ENCODE results near the gene AGGF1.
A peak's percentile ranks its signal among the peaks of the same experiment; 100 is the strongest.
"Not testable (repeated sequence)": the region's sequence is repeated elsewhere in the genome, so short reads cannot be mapped to it uniquely, and the experiment has no call there.

Gene AGGF1, protein sequence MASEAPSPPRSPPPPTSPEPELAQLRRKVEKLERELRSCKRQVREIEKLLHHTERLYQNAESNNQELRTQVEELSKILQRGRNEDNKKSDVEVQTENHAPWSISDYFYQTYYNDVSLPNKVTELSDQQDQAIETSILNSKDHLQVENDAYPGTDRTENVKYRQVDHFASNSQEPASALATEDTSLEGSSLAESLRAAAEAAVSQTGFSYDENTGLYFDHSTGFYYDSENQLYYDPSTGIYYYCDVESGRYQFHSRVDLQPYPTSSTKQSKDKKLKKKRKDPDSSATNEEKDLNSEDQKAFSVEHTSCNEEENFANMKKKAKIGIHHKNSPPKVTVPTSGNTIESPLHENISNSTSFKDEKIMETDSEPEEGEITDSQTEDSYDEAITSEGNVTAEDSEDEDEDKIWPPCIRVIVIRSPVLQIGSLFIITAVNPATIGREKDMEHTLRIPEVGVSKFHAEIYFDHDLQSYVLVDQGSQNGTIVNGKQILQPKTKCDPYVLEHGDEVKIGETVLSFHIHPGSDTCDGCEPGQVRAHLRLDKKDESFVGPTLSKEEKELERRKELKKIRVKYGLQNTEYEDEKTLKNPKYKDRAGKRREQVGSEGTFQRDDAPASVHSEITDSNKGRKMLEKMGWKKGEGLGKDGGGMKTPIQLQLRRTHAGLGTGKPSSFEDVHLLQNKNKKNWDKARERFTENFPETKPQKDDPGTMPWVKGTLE

DNA sequence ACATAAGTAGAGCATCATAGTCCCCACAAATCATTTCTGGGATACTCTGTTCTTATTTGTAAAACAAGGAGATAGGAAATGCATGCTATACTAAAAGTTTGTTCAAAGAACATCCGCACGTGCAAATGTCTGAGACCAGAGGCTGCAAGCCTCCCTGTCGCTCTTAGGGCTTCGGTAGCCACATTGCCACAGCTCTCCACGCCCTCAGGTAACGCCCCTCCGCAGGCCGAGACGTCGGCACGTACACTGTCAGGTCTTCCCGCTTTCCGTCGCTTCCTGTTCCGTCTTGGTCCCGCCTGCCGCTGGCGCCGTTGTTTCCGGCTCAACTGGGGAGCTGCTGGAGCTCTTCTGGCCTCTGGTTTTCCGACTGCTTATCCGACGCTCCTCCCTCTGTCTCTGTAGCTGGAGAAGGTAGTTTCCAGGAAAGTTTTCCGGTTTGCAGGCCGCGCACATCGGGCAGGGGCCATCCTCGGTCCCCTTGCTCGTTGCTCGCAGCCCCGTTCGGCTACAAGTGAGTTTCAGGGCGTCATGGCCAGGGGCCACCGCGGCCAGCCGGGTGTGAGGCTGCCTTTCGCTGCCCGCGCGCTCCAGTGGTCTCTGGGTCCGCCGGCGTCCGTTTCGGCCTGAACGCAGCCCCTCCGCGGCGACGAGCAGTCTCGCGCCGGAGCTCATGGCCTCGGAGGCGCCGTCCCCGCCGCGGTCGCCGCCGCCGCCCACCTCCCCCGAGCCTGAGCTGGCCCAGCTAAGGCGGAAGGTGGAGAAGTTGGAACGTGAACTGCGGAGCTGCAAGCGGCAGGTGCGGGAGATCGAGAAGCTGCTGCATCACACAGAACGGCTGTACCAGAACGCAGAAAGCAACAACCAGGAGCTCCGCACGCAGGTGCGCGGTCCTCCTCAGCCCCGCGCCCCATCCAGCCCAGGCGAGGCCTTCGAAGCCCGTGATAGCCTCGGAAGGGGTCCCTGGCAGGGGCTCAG lies at the start of gene AGGF1:
AGGF1 (plus strand) TSS at position 308 of the 975 bp plus-strand sequence; CDS start at position 671, 363 bp downstream.
- Histone ChIP-seq H3K9me3 (ENCODE audit: control insufficient read depth in 1 of 2, low read length in 2 of 2) (no peaks in the 10 kb centered on the region), H3K4me3 (ENCODE audit: low read depth in 1 of 2, low read length in 2 of 2) (peak within 1 kb of the TSS; percentile 84 to 91), H3K4me1 (ENCODE audit: control insufficient read depth in 1 of 2, insufficient read depth in 2 of 2, low read length in 2 of 2) (peaks cover 5 to 28% of the 10 kb centered on the region in 2 donors), H3K27ac (ENCODE audit: low read length) (peak within 1 kb of the TSS; percentile 72), H3K27me3 (ENCODE audit: low read depth, low read length) (no peaks in the 10 kb centered on the region), H3K36me3 (ENCODE audit: control insufficient read depth in 1 of 2, insufficient read depth in 2 of 2, low read length in 2 of 2) (peaks cover 7 to 10% of the 10 kb centered on the region in 2 donors)

DNA sequence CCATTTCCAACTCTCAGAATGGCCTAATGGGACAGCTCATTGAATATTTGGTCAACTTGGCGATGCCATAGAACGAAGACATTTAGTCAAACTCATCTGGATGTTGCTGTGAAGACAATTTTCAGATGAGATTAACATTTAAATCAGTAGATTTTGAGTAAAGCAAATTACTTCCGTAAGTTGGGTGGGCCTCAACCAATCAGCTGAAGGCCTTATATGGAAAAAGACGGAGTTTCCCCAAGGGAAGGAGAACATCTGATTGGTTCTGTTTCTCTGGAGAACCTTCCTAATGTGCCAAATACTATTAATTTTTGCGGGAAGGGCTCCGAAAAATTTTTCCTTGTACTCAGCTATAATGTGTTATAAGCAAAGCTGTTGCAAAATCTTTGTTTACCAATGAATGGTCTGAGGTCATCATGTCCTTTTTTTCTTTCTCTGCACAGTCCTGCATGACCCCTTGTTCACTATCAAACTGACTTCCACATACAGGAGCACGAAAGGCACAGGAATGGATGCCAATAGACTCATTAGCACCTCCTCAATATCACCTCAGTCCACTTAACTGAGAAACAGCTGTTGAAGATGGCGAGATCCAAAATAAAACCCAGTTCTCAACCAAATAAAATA lies 49.6 kb upstream of the AGGF1 start:
- no peaks in the 10 kb centered on the region for H3K9me3 ChIP-seq (ENCODE audit: control insufficient read depth in 1 of 2, low read length in 2 of 2)
- H3K27ac ChIP-seq (ENCODE audit: low read length), result no peak overlapping the region
- H3K4me3 ChIP-seq (ENCODE audit: low read depth in 1 of 2, low read length in 2 of 2), result no peak overlapping the region
- H3K27me3 ChIP-seq (ENCODE audit: low read depth, low read length), result no peaks in the 10 kb centered on the region
- no peaks in the 10 kb centered on the region for H3K4me1 ChIP-seq (ENCODE audit: control insufficient read depth in 1 of 2, insufficient read depth in 2 of 2, low read length in 2 of 2)
- H3K36me3 ChIP-seq (ENCODE audit: control insufficient read depth in 1 of 2, insufficient read depth in 2 of 2, low read length in 2 of 2), result no peaks in the 10 kb centered on the region

DNA sequence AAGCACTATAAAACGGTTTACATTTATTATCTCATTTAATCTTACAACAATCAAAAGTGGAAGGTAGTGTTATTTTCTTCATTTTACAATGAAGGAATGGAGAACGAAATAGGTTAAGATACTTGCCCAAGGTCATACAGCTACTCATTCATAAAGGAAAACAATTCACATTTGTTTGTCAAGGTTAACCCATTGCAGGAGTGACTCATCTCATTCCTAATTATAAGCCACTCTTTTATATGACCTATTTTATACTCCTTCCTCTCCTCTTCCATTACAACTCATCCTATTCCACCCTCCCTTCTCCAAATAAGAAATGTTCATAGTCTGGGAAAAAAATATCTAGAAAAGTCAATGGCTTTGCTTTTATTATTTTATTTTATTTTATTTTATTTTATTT lies 47.8 kb upstream of the AGGF1 start:
- Histone ChIP-seq H3K27me3 (ENCODE audit: low read depth, low read length) (no peaks in the 10 kb centered on the region), H3K4me3 (ENCODE audit: low read depth in 1 of 2, low read length in 2 of 2) (no peak overlapping the region), H3K9me3 (ENCODE audit: control insufficient read depth in 1 of 2, low read length in 2 of 2) (no peaks in the 10 kb centered on the region), H3K27ac (ENCODE audit: low read length) (no peak overlapping the region), H3K36me3 (ENCODE audit: control insufficient read depth in 1 of 2, insufficient read depth in 2 of 2, low read length in 2 of 2) (no peaks in the 10 kb centered on the region), H3K4me1 (ENCODE audit: control insufficient read depth in 1 of 2, insufficient read depth in 2 of 2, low read length in 2 of 2) (no peaks in the 10 kb centered on the region)

DNA sequence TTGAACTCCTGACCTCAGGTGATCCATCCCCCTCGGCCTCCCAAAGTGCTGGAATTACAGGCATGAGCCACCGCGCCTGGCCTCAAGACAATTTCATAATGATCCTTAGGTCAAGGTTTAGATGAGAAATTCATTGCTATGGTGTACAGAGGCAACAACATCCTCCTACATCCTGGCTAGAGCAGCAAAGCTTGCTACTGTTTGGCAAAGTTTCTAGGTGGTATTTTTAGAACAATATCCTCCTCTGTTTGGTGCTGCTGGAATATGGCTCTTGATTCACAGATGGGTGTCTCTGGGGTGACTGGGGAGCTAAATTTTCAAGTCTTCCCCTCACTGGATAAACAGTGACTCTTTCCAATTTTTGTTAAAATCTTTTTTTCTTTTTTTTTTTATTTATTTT lies 46.7 kb upstream of the AGGF1 start:
- no peaks in the 10 kb centered on the region for H3K9me3 ChIP-seq (ENCODE audit: control insufficient read depth in 1 of 2, low read length in 2 of 2)

DNA sequence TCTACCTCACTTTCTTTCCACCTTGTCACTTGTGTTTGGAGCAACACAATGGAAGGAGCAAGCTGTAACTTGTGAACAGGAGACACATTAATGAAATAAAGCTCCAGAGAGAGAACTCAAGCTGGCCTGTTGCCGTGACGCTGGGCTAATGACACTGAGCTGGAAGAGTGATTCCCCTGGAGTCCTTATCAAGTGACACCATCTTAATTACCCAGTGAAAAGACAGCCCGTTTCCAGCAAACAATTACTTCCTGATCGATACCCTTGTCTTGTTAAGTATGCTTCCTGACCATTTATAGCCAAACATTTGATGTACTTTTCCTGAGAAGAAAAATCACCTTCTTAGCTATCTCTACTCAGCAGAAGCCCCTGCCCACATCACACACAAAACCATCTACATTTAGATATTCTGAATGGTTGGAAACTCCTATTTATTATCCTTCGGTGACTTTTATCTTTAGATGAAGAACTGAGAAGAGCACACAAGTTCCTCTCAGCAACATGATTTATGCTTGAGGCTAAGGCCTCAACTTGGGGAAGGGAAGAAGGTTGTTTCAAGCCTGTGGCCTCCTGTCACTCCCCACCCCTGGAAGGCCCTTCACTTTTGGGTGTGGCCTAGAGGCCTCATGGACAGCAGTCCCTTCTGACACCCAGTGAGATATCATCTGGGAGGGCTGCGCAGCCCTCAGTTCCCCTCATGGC lies 43.2 kb upstream of the AGGF1 start:
- no peaks in the 10 kb centered on the region for H3K36me3 ChIP-seq (ENCODE audit: control insufficient read depth in 1 of 2, insufficient read depth in 2 of 2, low read length in 2 of 2)
- no peaks in the 10 kb centered on the region for H3K27me3 ChIP-seq (ENCODE audit: low read depth, low read length)
- H3K27ac ChIP-seq (ENCODE audit: low read length), result no peak overlapping the region
- H3K4me3 ChIP-seq (ENCODE audit: low read depth in 1 of 2, low read length in 2 of 2), result no peak overlapping the region
- H3K9me3 ChIP-seq (ENCODE audit: control insufficient read depth in 1 of 2, low read length in 2 of 2), result no peaks in the 10 kb centered on the region
- no peaks in the 10 kb centered on the region for H3K4me1 ChIP-seq (ENCODE audit: control insufficient read depth in 1 of 2, insufficient read depth in 2 of 2, low read length in 2 of 2)

More for the DNA sequence above, 46.7 kb upstream of the AGGF1 start:
- Histone ChIP-seq H3K4me3 (ENCODE audit: low read depth in 1 of 2, low read length in 2 of 2) (no peak overlapping the region), H3K27me3 (ENCODE audit: low read depth, low read length) (no peaks in the 10 kb centered on the region), H3K36me3 (ENCODE audit: control insufficient read depth in 1 of 2, insufficient read depth in 2 of 2, low read length in 2 of 2) (no peaks in the 10 kb centered on the region), H3K27ac (ENCODE audit: low read length) (no peak overlapping the region), H3K4me1 (ENCODE audit: control insufficient read depth in 1 of 2, insufficient read depth in 2 of 2, low read length in 2 of 2) (no peaks in the 10 kb centered on the region)

DNA sequence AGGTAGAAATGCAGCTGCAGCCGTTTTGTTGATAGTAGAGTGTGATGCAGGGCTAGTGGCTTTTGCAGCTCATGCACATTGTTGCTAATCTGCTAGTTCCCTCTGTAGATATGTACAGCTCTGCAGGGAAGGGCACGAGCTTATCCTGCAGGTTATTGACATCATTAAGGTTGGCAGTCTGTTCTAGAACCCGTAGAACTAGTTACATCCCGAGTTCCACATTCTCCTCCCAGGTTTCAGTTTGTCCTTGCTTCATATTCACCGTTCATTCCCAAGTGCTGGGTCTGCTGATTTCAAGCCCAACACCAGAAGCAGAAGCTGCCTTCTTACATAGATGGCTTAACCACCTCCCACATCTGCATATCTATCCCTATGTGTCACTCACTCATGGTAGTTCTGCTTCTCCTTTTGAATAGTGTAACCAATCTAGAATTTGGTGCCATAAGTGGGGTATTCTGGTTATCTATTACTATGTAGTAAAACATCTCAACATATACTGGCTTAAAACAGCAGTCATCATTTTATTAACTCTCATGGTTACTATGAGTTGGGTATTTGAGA lies 39.2 kb upstream of the AGGF1 start:
- no peaks in the 10 kb centered on the region for H3K4me1 ChIP-seq (ENCODE audit: control insufficient read depth in 1 of 2, insufficient read depth in 2 of 2, low read length in 2 of 2)
- H3K27ac ChIP-seq (ENCODE audit: low read length), result no peak overlapping the region
- H3K4me3 ChIP-seq (ENCODE audit: low read depth in 1 of 2, low read length in 2 of 2), result no peak overlapping the region
- no peaks in the 10 kb centered on the region for H3K9me3 ChIP-seq (ENCODE audit: control insufficient read depth in 1 of 2, low read length in 2 of 2)
- H3K27me3 ChIP-seq (ENCODE audit: low read depth, low read length), result no peaks in the 10 kb centered on the region
- H3K36me3 ChIP-seq (ENCODE audit: control insufficient read depth in 1 of 2, insufficient read depth in 2 of 2, low read length in 2 of 2), result no peaks in the 10 kb centered on the region

DNA sequence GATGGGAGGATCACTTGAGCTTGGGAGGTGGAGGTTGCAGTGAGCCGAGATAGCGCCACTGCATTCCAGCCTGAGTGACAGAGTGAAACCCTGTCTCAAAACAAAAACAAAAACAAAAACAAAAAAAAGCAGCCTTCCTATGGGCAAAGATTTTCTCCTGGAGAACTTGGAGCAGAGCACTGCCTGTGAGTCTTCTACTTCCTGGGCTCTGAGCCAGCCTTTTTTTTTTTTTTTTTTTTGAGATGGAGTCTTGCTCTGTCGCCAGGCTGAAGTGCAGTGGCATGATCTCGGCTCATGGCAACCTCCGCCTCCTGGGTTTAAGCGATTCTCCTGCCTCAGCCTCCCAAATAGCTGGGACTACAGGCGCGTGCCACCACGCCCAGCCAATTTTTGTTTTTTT lies 36.8 kb upstream of the AGGF1 start:
- not testable (repeated sequence) for H3K27me3 ChIP-seq (ENCODE audit: low read depth, low read length); H3K27ac ChIP-seq (ENCODE audit: low read length); H3K36me3 ChIP-seq (ENCODE audit: control insufficient read depth in 1 of 2, insufficient read depth in 2 of 2, low read length in 2 of 2); H3K9me3 ChIP-seq (ENCODE audit: control insufficient read depth in 1 of 2, low read length in 2 of 2); H3K4me1 ChIP-seq (ENCODE audit: control insufficient read depth in 1 of 2, insufficient read depth in 2 of 2, low read length in 2 of 2); H3K4me3 ChIP-seq (ENCODE audit: low read depth in 1 of 2, low read length in 2 of 2)

DNA sequence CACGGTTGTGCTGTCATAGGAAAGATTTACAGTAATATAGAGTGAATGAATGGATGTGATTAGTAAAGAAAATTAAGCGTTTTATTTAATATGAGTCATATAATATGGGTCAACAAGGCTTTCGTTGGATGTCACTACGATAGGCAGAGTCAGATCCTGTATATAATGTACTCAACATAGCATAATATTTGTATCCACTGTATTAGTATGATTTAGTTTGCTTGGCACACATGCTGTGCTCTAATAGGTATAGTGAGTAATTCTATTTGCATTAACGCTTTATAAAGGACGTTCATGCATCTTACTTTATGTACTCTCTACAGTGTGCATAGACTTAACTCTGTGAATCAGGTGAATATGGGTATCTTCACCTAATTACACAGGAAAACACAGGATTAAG lies 35.9 kb upstream of the AGGF1 start:
- H3K4me1 ChIP-seq (ENCODE audit: control insufficient read depth in 1 of 2, insufficient read depth in 2 of 2, low read length in 2 of 2), result no peaks in the 10 kb centered on the region
- no peaks in the 10 kb centered on the region for H3K36me3 ChIP-seq (ENCODE audit: control insufficient read depth in 1 of 2, insufficient read depth in 2 of 2, low read length in 2 of 2)
- H3K27me3 ChIP-seq (ENCODE audit: low read depth, low read length), result no peaks in the 10 kb centered on the region
- no peak overlapping the region for H3K4me3 ChIP-seq (ENCODE audit: low read depth in 1 of 2, low read length in 2 of 2)
- H3K27ac ChIP-seq (ENCODE audit: low read length), result no peak overlapping the region
- no peaks in the 10 kb centered on the region for H3K9me3 ChIP-seq (ENCODE audit: control insufficient read depth in 1 of 2, low read length in 2 of 2)

DNA sequence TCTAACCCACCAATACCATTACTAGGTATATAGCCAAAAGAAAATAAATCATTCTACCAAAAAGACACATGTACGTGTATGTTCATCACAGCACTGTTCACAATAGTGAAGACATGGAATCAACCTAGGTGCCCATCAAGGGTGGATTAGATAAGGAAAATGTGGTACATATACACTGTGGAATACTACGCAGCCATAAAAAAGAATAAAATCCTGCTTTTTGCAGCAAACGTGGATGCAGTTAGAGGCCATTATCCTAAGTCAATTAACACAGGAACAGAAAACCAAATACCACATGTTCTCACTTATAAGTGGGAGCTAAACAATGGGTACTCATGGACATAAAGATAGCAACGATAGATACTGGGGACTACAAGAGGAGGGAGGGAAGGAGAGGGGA lies 32.0 kb upstream of the AGGF1 start:
- not testable (repeated sequence) for H3K4me3 ChIP-seq (ENCODE audit: low read depth in 1 of 2, low read length in 2 of 2); H3K27me3 ChIP-seq (ENCODE audit: low read depth, low read length); H3K27ac ChIP-seq (ENCODE audit: low read length); H3K36me3 ChIP-seq (ENCODE audit: control insufficient read depth in 1 of 2, insufficient read depth in 2 of 2, low read length in 2 of 2); H3K4me1 ChIP-seq (ENCODE audit: control insufficient read depth in 1 of 2, insufficient read depth in 2 of 2, low read length in 2 of 2); H3K9me3 ChIP-seq (ENCODE audit: control insufficient read depth in 1 of 2, low read length in 2 of 2)

DNA sequence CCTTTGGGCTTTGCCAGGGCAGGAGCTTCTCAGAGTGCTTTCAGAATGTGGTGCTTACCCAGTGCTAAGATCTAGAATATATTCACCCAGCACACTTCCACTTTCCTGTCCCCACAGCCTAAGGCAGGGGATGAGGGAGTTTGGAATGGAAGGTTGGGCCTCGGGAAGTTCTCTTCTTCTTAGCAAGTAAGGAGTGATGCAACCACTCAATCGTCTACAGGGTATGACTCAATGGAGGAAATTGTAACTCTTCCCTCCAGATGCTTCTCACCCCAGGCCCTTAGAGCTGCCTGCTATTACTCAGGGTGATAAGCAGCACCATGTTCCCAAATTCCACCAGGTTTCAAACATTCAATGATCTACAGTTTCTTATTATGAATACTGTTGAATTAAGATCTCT lies 30.8 kb upstream of the AGGF1 start:
- H3K27me3 ChIP-seq (ENCODE audit: low read depth, low read length), result no peaks in the 10 kb centered on the region
- H3K4me3 ChIP-seq (ENCODE audit: low read depth in 1 of 2, low read length in 2 of 2), result no peak overlapping the region
- no peaks in the 10 kb centered on the region for H3K9me3 ChIP-seq (ENCODE audit: control insufficient read depth in 1 of 2, low read length in 2 of 2)
- H3K27ac ChIP-seq (ENCODE audit: low read length), result no peak overlapping the region
- no peaks in the 10 kb centered on the region for H3K4me1 ChIP-seq (ENCODE audit: control insufficient read depth in 1 of 2, insufficient read depth in 2 of 2, low read length in 2 of 2)
- H3K36me3 ChIP-seq (ENCODE audit: control insufficient read depth in 1 of 2, insufficient read depth in 2 of 2, low read length in 2 of 2), result no peaks in the 10 kb centered on the region

Measured in muscle layer of duodenum (tissue), 2 donors.